NCI-H748 (cell line): ENCODE data around the gene RPS3A.
A peak's percentile ranks its signal among the peaks of the same experiment; 100 is the strongest.
"Not testable (repeated sequence)": the region's sequence is repeated elsewhere in the genome, so short reads cannot be mapped to it uniquely, and the experiment has no call there.

Experiments used
- DNase-seq: peaks from one replicate; lab custom pipeline; 2025; ENCODE audit not compliant: unreplicated experiment; lab: John Stamatoyannopoulos, UW

Gene RPS3A

DNA sequence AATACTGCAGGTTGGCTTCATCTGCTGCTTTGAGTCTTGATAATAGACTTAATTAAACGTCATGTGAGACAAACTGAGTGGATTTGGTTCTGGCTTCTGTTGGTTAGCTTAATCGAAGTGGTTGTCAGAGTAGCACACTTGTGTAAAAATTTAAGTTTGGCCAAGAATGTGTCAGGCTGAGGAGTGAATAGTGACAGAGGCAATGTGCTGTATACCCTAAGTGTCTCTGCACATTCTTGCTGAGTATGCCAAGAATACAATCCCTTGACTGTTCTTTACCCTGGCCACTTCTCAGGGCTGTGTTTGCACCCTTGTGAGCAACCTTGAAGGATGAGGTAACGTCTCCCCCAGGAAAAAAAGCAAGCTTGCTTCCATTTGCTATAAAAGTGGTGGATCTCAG, 14.9 kb downstream of the RPS3A start:
- no peak for DNase-seq

DNA sequence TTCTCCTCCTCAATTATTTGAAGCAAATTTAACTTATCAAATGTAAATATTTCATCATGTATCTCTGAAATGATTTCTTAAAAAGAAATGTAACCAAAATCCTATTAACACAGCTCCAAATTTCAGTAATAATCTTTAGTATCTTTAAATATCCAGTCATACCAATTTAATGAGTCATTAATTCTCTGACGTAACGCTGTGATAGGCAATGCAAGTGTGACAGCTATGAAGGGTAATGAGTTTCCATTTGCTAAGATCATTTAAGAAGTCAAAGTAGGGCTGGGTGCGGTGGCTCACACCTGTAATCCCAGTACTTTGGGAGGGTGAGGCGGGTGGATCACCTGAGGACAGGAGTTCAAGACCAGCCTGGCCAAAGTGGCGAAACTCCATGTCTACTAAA, 15.6 kb downstream of the RPS3A start:
- no peak for DNase-seq

DNA sequence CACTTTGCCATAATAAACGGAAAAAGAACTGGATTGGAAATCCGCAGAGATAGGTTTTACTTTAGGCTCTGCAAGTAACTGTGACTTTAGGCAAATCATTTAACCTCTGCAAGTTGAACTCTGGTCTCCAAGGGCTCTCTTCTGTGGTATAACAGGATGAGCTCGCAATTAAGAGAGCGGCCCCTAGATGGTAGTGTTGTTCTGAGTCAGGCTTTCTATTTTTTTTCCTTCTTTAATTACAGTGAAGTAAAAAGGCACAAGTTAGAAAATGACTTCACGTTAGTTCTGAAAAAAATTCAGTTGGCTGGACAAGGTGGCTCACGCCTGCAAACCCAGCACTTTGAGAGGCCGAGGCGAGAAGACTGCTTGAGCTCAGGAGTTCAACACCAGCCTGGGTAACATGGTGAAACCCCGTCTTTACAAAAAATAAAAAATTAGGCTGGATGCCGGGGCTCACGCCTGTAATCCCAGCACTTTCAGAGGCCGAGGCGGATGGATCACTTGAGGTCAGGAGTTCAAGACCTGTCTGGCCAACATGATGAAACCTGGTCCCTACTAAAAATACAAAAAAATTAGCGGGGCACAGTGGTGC, 18.0 kb downstream of the RPS3A start:
- DNase-seq = peak; percentile 56

DNA sequence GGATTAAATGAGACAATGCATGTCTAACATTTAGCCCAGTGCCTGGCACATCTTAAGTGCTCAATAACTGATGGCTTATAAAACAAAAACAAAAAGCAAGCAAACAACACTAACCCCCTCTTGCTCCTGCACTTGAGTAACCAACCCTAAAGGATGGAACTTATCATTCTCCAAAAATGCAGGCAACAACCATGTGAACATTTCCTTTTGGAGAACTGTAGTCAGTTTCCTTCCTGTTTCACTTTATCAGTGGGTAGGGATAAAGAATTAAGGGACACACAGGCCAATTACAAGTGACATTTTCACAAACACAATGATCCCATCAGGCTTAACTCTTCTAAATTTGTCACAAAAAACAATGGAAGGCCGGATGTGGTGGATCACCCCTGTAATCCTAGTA, 30.4 kb downstream of the RPS3A start:
- no peak for DNase-seq

DNA sequence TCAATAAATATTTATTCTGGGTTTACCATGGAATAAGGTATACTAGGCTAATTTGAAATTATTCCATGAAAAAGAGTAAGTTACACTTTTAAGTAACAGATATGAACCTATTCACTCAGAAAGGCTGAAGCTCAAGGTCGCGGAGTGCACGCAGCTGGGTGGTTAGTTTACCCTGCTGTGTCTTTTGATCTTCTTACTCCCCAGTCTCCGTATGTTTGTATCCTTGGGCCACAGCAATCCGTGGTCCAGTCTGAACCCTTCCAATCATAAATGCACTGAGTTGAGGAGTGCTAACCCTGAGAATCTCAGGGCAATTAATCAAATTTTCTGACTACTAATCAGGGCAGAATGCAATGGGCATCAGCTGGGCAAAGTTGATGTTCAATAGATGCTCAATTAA, 33.9 kb downstream of the RPS3A start:
- no peak for DNase-seq

DNA sequence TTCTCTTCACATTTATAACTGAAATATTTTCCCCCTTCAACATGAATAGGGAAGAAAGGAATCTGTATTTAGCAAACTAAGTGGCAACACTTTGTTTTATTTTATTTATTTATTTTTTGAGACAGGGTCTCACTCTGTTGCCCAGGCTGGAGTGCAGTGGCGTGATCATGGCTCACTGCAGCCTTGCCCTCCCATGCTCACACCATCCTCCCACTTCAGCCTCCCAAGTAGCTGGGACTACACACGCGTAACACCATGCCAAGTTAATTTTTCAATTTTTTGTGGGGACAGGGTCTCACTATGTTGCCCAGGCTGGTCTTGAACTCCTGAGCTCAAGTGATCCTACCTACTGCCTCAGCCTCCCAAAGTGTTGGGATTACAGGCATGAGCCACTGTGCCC, 36.6 kb downstream of the RPS3A start:
- DNase-seq = not testable (repeated sequence)

DNA sequence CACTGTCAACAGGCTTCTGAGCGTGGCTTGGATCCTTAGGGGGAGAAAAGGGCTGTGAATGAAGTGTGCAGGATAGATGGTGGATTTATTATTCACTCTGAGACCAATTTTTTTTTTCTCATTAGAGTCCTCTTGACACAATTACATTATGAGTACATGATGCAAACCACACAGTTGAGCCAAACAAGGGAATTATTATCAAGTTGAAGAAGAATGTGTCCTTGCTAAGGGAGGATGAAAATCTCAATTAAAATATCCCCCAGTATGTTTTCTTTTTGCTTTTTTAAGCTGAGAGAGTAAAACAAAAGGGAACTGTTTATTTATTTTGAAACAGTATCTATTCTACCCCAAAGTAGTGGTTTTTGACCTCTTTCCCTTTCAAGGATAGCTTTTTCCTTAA, 40.4 kb downstream of the RPS3A start:
- no peak for DNase-seq

DNA sequence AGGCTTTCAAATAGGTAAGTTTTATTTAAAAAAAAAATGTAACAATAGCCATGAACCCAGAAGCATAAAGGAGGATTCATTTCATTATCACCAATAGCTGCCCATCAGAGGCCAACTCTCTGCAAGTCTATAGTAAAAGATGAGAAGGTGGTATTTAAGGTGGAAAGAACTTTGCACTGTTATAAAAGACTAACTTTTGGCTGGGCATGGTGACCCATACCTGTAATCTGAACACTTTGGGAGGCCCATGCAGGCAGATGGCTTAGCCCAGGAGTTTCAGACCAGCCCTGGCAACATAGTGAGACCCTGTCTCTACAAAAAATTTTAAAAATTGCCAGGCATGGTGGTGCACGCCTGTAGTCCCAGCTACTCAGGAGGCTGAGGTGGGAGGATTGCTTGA, 43.3 kb downstream of the RPS3A start:
- no peak for DNase-seq

DNA sequence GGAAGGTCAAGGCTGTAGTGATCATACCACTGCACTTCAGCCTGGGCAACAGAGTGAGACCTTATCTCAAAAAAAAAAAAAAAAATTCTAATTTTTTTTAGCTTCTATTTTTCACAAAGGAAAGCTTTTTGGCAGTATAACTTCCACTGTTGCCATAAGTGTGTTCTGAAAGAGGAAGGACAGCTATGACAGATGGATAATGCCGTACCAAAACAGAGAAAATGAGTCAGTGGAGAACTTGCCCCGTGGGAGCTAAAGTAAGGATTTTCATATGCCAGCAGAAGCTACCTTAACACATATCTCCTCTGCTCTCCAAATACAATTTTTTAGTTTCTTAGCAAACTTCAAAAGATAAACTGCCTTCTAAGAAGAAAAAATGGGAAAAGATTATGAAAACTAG, 43.7 kb downstream of the RPS3A start:
- DNase-seq = no peak

DNA sequence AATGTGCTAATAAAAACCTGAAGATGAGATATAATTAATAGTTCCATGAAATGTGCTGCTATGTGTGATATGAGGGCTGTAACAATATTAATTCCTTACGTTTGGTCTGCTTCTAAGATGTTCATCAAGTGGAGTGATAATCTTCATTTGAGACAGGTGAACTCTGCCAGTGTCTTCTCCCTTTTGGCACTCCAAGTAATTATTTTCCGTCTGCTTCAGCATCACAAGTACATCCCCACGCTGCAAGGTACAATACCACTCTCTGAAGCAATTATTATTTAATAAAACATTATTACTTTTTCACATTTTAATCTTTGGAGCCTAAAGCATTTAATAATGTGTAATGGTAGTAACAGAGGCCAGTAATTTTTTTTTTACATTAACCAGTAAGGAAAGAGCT, 44.4 kb downstream of the RPS3A start:
- no peak for DNase-seq

DNA sequence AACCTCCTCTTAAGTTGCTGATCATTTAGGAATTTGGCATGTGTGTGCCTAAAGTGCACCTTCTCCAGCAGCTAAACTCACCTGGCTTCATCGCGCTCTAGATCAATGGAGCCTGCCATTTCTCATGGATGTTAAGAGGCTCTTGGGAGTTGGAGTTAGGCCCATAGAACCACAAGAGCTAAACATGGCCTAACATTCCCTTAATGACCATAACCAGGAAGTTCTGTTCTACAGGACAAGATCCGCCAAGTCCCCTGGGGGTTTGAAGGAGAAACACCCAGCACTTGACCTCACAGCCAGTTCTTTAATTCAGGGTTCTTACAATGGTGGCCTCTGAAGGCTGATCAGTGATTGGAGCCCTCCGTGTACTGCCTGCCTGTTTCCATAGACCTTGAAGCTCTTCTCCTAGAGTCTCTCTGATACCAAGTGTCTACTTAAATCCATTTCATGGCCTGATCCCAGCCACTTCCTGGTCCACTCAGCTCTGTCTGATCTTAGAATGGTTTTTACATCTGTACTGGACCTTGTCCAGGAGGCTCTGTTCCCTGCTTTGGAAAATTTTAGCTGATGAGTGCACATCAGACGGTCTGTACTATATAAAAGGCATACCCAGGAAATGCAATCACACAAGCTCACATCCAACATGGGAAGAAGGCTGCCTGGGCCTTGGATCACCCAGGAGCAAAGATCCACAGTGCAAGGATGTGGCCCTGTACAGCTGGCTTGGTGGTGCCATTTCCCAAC, 45.1 kb downstream of the RPS3A start:
- no peak for DNase-seq

DNA sequence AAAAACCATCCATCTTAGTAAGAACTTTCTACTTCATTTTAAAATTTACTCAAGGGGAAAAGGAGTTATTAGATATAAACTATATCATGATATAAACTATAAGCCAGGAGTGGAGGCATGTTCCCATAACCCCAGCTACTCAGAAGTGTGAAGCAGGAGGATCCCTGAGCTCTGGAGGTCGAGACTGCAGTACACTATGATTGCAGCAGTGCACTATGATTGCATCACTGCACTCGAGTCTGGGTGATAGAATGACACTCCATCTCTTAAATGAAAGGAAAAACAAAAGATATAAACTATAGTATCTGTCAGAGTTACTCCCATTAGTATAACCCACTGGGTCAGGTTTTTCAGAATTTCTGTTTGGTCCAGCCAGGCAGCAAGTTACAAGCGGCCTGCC, 47.6 kb downstream of the RPS3A start:
- DNase-seq = no peak

DNA sequence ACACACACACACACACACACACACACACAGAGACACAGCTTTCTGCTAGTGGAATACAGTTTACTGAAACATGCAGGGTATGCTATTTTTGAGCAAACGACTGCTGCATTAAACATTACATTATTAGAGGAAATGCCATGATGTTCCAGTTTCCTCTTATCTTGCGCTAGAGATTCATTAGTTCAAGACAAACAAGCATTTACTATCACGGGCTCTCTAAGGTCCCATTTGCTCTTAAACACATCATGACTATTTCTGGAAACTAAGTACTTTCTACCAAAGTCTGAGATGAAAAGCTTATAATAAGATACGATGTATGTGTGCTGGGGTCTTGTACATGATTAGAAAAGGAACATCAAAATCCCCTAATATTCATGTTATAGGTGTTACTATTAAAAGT, 48.8 kb downstream of the RPS3A start:
- no peak for DNase-seq

DNA sequence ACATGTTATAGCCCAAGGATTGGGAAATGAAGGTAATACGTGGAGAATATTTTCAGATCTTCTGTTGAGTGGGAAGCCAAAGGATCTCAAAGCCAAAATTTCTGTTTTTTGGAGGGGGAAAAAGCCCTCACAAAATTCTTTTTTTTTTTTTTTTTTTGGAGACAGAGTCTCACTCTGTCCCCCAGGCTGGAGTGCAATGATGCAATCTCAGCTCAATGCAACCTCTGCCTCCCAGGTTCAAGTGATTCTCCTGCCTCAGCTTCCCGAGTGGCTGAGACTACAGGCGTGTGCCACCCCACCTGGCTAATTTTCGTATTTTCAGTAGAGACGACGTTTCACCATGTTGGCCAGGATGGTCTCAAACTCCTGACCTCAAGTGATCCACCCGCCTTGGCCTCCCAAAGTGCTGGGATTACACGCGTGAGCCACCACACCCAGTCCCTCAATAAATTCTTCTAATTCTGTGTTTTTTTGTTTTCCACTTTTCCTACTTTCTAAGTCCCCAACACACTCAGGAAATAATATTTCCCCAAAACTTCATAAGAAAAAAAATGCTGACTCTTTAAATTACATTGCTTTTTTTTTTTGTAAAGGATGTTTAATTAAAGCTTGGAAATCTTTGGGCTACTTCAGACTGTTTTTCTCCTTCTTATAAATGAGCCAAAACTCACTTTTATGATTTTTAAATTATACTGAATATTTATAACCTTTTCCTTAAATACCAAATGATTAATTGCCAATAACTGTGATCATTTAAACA, 51.6 kb downstream of the RPS3A start:
- DNase-seq = no peak

DNA sequence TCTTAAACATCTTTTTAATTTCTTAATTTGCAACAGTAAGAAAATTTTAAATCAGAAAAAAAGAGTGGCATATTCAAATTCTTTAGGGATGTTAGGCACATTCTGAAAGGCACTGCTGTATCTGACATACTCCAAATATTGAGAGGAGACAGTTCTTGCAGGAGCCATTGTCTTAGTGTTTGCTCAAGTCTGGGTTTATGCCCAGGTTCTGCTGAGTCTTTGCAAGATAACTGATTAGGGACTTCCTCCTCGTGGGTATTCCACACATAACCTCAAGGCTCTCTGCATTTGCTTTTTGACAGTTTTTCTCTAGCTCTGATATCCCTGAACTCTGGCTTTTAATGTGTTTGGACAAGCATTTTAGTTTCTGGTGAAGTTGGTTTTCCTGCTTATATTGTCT, 52.6 kb downstream of the RPS3A start:
- DNase-seq = peak; percentile 19

DNA sequence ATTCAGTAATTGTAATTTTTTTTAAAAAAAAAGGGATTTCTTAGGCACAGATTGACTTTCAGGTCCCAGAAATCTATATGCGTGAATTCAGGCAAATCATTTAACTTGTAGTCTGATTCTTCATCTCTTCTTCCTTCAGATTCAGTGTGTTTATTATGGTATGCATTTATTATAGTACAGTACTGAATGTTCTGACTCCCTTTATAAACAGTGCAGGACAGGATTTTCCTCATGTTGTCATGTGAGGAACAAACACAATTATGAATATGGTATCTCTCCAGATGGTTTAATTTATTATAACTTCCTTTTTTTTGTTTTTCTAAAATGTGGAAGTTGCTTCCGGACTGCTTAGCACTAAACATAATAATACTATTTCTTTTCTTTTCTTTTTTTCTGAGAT, 54.2 kb downstream of the RPS3A start:
- DNase-seq = no peak
